GM18526 (cell line): ENCODE results near the gene ZNF669.

ENCODE experiments used
- POLR2A ChIP-seq: IDR thresholded peaks from 3 replicates; pipeline ENCODE4 v1.6.1; 2011; ENCODE audit not compliant: insufficient read length; ENCODE audit errors: extremely low read depth

Gene ZNF669

DNA sequence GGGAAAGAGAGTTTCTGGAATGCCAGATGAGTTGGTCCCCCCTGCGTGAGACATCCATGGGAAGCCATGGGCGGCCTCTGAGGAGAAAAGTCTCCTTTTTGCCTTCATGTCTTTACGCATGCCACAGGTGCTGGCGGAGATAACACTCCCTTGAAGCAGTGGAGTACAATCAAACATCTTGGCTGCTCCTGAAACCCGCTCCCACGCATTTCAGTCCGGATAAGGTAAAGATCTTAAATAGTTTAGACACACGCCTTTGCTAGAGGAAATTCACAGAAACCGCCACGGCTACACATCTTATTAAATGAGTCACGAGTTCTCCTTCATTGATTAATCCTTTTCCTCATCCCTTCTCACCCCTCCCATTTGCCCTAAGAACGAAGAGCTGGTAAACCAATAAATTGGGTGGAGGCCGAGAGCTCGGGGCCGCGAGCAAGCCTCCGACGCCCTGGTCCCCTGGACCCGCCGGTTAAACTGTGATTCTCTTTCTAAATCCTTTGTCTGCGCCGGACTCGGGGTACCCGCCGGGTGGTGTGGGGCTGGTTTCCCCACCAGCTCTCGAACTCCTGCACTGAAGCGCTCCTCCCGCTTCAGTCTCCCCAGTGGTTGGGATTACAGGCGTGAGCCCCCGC, 6.6 kb upstream of the ZNF669 start:
- TF ChIP-seq POLR2A = no peak

DNA sequence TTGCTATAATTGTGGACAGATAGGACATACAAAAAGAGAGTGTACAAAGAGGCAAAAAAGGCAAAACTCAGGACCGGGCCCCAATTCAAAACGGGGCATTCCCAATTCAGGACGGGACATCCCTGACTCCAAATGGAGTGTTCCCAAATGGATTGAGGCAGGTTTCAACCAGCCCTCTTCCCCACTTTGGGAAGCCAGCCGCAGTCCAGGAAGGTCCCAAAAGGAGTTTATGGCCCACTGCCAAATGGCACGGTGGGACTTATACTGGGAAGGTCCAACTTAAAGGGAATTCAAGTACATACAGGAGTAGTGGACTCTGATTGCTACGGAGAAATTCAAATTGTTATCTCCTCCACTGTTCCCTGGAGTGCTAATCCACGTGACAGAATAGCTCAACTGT, 3.5 kb upstream of the ZNF669 start:
- TF ChIP-seq POLR2A = no peak

DNA sequence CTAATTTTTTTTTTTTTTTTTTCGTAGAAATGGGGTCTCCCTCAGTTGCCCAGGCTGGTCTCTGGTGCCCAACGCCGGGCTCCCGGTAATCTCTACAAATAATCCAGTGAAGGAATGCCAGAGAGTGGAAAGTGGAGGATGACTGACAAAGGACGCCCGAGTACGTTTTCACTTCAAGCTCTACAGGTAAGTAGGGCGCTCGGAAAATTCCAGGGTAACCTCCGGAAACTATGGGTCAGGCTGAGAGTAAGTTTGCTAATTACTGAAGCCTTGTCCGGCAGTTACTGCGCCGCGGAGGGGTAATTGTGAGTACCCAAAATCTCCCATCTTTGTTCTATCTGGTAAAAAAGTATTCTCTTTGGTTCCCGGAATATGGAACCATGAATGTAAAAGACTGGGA, 1.8 kb upstream of the ZNF669 start:
- no peak for TF ChIP-seq POLR2A

DNA sequence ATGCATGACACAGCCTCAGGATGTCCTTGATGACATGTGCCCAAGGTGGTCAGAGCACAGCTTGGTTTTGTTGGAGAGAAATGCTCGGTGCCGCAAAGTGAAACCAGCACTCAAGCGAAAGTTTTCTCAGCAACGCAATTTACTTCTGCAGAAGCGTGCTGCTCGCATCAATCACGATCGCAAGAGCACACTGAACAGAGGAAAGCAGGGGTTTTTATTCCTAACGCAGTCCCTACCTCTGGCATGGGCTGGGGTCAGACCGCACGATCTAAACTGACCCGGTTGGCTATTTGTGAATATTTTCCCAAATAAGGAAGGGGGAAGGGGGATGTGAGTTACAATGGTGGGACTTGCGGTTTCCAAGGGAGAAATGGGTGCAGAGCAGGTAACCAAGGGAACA, 809 bp upstream of the ZNF669 start:
- TF ChIP-seq POLR2A = no peak

DNA sequence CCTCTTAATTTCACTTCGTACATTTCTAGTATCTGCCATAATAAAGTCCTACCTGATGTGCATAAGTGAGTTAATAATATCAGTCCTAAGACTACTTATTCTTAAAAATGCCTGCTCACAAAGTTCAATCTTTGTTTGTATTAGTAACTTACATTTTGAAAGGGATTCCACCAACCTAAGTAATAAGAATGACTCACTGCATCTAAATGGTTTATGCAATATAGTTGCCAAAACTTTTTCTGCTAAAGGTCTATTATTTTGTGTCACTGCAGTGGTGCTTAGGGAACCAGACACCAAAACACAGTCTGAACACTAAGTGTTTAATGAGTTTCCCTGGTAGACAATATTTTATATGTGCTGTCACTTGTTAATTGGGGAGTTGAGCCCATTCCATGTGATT, 1.8 kb downstream of the ZNF669 start:
- no peak for TF ChIP-seq POLR2A

DNA sequence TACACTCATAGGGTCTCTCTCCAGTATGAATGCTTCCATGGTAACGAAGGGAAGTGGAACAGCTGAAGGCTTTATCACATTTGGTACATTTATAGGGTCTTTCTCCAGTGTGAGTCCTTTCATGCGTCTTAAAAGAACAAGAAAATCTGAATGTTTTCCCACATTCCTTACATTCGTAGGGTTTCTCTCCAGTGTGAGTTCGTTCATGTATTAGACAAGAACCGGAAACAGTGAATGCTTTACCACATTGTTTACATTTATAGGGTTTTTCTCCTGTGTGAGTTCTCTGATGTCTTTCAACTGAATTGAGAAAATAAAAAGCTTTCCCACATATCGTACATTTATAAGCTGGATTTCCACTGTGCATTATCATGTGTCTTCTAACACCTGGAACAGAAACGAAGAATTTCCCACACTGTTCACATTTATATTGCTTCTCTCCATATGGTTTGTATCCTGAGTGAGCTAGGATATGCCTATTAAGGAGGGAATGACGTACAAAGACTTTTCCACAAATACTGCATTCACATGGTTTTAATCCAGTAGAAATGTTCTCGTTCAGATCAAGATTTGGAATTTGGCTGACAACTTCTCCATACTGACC, 3.4 kb downstream of the ZNF669 start:
- TF ChIP-seq POLR2A = no peak

DNA sequence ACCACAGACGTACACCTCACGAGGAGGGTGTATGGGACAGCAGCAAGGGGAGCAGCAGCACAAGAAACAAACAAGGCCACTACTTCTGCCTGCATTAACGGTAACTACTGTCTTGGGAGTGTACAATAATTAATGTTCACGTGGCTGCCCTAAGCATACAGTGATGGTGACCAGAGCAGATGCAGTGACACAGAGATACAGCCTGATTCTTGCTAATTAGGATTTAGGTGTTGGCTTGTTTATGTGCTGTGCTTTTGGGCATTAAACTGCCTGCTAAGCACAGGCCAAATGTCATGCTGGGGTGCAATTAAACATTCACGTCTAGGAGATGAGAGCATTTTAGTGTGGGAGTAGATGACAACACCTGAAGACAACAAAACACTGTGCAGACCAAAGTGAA, 7.2 kb downstream of the ZNF669 start:
- no peak for TF ChIP-seq POLR2A

DNA sequence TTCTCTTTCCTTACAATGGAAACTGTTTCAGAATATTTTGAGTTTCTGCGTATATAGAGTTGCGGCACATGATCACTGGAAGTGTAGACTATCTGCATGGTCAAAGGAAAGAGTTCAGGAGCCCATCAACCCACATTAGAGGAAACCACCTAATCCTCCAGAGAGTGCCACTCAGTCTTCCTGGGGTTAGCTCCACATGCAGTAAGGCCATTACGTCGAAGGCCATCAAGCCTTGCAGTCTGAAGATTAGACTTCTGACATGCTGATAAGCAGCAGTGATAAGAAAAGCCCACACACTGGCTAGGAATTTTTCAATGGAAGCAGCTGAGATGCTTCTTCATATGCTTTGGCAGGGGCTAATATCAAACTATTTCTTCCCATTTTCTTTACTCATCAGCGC, 7.6 kb downstream of the ZNF669 start:
- no peak for TF ChIP-seq POLR2A

DNA sequence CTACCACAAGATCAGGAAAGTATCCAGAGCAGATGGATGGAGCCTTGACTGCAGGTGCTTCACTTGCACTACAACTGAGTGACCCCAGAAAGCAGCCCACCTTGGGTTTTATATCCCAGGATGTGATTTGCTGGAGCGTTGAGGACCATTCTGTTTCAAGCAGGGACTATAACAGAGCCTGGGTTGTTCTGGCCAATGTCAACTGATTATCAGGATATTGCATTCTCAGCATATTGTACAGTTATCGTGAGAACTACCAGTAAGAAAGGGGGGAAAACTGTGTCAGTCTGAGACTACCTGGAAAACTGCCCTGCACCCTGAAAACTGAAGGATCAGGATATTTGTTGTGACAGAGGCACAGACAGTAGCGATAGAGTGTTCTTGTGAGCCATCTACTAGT, 8.0 kb downstream of the ZNF669 start:
- no peak for TF ChIP-seq POLR2A

DNA sequence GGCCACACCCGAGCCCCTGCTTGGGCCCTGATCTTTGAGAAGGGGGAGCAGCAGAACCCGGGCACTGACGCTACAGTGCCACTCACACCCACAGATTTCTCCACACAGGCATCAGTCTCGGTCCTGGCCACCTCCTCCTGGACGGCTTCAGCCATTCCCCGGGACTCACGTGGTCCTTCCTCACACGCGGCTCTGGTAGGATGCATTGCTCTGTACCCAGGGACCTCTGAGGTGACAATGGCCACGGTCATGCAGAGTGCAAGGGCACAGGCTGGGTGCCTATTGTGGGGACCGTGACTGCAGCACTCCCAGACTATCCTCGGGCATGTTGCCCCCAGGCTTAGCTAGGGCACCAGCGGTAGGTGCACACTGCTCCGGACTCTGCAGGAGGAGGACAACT, 13.7 kb downstream of the ZNF669 start:
- TF ChIP-seq POLR2A = no peak

DNA sequence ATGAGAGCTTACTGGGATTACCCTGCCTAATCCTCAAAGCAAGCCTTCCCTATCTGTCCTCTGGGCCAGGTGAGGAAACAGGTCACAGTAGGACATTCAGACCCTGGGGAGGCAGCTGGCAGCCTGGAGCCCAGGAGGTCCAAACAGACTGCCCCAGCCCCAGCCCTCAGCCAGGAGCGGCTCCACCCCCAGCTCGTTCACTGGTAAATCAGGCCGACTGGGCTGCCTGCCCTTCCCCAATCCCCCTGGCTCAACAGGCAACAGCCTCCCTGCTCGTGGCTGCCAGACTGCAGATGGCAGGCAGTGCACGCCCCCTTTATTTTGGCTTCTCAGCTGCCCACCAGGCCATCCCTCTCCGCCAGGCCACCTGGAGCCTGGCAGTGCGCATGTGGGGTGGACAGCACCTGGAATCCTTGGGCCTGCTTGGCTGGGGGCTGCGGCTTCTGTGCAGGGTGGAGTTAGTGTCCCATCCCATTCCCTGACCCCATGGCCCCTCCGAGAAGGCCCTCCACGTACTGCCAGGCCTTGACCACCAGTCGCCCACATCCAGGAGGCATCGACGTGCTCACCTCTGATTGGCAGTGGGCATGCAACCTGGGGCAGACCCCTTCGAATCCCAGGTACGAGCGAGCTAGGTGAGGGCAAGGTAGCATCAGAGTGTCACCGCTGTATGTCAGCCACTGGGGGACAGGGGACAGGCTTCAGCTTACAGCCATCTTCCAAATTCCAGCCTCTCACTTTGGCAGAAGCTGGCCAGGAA, 14.4 kb downstream of the ZNF669 start:
- no peak for TF ChIP-seq POLR2A

DNA sequence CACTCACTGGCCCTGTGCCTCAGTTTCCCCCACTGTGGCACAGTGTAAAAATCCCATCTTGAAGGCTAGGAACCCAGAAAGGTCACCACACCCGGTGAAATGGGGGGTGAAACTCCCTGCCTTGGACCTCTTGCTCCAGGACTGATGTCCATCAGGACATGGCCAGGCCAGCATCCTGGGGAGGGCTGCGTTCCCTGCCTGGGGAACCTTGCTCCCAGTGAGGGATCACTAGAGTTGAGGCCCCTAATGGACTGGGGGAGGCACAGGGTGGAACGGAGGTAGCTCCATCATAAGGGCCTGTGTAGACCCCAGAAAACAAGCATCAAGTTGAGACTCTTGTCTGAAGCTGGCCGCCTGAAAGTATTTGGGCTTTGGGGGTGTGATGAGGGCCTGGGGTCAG, 15.2 kb downstream of the ZNF669 start:
- TF ChIP-seq POLR2A = no peak

DNA sequence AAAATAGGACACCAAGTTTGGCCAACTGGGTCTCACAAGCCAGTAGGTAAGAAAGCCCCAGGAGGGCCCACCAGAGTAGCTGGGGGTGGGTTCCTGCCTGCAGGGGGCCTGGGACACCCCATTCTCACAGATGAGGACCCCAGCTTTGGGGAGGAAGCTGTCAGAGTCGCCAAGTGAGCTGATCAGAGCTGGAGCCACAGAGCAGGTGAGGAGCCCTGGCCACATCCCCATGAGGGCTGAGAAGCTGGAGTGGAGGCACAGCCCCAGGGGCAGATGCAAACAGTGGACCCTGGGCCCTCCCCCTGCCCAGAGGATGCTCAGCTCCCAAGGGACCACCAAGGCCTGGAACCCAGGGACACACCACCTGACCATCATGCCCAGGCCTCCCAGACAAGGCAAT, 16.9 kb downstream of the ZNF669 start:
- no peak for TF ChIP-seq POLR2A

DNA sequence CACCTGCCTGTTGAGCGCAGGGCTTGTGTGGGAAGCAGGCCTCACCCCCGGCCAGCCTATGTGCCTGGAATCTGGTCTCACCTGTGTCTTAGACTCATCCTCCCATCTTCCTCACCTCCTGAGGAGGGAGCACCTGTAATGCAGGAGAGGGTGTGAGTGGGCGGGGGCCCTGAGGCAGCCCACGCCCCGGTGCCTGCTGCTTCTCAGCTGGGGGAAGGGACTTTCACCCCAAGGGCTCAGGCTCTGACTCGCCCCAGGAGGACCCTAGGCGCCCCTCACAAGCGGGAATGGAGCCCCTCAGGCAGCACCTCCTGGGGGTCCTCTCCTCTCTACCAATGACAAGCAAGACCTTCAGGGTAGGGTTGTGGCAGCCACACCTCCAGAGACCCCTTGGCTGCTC, 18.8 kb downstream of the ZNF669 start:
- TF ChIP-seq POLR2A = no peak

DNA sequence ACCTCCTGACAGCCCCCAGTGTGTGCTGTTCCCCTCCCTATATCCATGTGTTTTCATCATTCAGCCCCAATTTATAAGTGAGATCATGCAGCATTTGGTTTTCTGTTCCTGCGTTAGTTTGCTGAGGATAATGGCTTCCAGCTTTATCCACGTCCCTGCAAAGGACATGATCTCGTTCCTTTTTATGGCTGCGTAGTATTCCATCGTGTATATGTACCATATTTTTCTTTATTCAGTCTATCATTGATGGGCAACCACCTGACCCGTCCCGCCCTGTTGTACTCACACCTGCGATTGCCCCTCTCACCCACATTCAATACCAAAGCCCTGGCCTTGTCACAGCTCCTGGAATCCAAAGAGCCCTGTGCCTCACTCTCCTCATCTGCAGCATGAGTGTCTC, 19.4 kb downstream of the ZNF669 start:
- TF ChIP-seq POLR2A = no peak

DNA sequence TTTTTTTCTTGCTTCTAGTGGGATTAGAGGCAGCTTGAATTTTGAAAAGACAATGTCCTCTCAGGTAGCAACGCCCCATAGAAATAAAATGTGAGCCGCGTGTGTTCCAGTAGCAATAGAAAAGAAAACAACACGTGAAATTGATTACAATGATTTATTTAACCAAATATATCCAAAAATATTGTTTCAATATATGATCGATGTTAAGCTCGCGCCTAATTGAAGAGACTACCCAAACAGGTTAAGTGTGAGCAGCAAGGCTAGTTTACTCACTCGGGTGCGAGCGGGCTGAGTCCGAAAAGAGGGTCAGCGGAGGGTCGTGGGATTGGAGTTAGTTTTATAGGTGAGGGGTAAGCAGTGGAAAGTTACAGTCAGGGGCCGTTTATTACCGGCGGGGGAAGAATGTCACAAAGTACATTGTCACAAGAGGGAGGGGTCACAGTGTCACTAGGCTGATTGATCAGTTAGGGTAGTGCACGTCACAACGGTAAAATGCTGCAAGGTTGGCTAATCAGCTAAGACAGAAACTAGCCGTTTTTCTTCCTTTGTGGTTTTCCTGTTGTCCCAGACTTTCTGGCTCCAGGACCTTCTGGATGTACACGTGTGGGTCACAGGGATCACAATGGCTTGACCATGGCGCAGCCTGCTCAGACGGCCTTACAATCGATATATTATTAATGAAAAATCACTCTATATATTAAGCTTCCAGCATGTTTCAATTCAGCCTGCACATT, 24.8 kb downstream of the ZNF669 start:
- no peak for TF ChIP-seq POLR2A

DNA sequence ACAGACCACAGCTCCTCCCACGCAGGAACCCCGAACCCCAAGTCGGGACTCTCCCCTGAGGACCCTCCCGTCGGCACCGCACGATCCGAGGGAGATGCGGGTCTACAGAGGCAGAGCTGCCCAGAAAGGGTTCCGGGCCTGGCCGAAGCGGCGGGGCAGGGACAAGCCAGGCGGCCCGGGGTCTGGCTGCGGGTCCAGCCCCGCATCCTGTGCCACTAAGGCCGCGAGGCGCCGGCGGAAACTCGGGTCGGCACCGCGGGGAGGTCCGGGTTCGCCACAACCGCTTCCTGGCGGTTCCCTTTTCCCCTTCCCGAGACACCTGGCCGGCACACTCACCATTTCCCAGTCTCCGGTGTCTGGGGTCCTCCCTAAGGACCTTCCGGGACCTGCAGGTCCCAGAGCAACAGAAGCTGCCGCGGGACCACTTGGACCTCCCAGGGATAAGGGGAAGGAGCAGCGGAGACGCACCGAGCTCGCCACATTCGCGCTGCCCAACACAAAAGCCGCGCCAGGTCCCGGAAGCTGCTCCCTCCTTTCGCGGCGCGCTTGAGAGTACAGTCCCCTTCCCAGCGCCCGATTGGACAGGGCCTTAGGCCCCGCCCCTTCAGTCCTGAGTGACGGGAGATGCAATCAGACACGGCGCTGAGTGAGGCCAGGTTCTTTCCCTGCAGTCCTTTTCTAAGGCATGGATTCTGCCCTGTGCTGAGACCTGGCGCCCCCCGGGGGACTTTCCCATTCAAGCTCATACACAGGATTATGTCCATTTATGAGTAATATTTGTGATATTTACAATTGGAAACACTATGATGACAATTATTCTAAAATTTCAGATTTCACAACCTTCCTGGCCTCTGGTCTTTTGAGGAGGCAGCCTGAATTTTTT, 25.7 kb downstream of the ZNF669 start, which contains the start of gene ZNF670:
ZNF670 (minus strand) TSS at position 554 of the 883 bp plus-strand sequence; CDS start at position 339, 215 bp downstream.
- TF ChIP-seq POLR2A = peak; percentile 73
